ENCODE data around the gene PRKAB1.

GRCh38 chr12:119693511-119693910 lies 25.6 kb downstream of the PRKAB1 start:
- TF ChIP-seq POLR2A (IDR thresholded peaks at IDR 0.05), result peak in 1 of 2 donors; percentile 17
- no peak for TF ChIP-seq CTCF (IDR thresholded peaks at IDR 0.05)

Data from adrenal gland (tissue), 5 donors.